COLO668 (cell line): ENCODE results near the gene SOWAHD.
A peak's percentile ranks its signal among the peaks of the same experiment; 100 is the strongest.
"Not testable (repeated sequence)": the region's sequence is repeated elsewhere in the genome, so short reads cannot be mapped to it uniquely, and the experiment has no call there.

ENCODE experiments used
- DNase-seq: peaks from one replicate; lab custom pipeline; 2025; ENCODE audit not compliant: unreplicated experiment; lab: John Stamatoyannopoulos, UW

The SOWAHD gene, protein sequence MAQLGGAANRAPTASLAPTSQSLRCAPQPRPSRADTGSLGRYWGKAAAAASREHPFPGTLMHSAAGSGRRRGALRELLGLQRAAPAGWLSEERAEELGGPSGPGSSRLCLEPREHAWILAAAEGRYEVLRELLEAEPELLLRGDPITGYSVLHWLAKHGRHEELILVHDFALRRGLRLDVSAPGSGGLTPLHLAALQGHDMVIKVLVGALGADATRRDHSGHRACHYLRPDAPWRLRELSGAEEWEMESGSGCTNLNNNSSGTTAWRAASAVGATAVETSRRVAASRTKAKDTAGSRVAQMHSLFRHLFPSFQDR

DNA sequence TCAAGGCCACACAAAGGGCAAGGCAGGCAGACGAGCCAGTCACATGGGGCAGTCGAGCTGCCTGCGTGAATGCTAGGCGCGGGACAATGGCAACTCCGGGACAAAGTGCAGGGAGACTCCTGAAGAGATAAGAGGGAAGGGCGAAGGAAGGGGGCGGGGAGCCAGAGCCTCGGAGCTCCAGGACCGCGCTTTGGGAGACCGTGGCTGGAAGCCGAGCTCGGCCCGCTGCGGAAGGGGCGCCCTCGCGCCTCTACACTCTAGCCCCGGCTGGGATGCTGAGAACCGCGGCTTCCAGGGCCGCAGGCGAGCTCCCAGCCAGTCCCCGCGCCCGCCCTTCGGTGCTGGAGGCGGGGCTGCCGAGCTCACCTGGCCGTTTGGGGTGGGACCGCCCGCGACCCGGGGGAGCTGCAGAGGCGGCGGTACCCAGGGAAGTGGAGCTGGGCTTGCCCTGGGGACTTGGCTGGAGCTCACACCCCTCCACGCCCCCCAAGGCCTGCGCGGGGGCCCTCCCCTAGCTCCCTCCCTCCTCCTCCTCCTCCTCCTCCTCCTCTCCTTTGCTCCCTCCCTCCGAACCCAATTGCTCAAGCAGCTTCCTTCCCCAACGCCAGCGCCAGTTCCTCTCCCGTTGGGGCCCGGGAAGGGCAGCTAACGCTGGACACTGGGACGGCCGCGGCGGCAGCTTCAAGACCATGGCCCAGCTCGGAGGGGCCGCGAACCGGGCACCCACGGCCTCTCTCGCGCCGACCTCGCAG lies at the start of gene SOWAHD:
TSS of gene SOWAHD (plus strand) at position 610 of the 752 bp plus-strand sequence. CDS start at position 690, 80 bp downstream.
- DNase-seq, result peak; percentile 50

DNA sequence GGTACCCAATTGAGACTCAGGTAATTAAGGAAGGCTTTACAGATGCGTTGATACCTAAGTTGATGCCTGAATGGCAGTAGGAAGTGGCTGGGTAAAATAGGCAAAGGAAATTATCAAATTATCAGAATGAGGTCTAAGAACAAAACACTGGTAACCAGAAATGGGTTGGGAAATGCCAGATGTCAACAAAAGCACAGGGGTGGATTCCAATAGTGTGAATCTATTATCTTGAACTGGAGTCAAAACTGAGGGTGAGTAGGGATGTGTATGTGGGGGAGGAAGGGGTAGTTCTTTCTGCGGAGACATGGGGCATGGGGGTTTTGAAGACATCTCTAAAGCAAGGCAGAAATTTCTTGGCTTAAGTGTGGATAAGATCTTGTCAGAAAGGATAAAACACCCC lies 49.5 kb upstream of the SOWAHD start:
- DNase-seq, result no peak

DNA sequence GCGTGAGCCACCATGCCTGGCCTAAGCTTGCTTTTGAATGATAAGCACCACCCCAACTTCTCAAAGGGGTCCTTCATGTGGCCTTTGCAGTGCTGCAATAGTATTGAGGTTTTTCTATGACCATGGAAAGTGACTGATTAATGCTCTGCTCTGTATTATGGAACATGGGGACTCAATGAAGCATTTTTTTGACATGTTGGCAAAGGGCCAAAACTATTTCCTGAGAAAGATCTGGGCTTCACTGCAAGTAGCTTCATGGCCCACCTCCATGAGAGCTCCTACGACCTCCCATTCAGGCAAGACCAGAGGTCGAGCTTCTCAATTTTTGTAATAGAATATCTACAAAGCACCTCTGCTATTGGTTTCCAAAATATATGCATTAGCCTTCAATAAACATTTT lies 48.8 kb upstream of the SOWAHD start:
- DNase-seq, result no peak

DNA sequence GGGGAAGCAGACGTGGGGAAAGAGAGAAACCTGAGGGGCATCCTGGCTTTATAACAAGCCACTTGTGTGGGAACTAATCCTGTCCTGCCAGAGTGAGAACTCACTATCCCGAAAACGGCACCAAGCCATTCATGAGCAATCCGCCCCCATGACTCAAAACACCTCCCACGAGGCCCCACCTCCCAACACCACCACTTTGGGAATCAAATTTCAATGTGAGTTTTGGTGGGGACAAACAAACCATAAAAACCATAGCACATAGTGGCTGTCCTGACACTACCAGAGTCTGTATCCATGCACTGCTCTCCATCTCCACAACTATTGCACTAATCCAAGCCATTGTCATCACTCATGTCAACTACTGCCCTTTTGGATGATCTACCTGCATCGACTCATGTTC lies 36.9 kb upstream of the SOWAHD start:
- no peak for DNase-seq

DNA sequence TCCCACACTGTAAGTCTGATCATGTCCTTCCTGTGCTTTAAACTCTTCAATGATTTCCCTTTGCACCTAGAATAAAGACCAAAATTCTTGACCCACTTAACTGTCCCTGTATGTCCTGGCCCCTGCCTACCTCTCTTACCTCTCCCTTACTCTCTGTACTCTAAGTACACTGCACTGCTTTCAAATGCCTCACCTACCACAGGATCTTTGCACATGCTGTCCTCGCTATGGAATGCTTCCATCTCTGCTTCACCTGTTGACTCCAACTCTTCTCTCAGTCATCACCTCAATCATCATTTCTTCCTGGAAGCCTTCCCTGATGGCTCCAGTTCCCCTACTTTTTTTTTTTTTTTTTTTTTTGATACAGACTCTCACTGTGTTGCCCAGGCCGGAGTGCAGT lies 36.5 kb upstream of the SOWAHD start:
- no peak for DNase-seq

DNA sequence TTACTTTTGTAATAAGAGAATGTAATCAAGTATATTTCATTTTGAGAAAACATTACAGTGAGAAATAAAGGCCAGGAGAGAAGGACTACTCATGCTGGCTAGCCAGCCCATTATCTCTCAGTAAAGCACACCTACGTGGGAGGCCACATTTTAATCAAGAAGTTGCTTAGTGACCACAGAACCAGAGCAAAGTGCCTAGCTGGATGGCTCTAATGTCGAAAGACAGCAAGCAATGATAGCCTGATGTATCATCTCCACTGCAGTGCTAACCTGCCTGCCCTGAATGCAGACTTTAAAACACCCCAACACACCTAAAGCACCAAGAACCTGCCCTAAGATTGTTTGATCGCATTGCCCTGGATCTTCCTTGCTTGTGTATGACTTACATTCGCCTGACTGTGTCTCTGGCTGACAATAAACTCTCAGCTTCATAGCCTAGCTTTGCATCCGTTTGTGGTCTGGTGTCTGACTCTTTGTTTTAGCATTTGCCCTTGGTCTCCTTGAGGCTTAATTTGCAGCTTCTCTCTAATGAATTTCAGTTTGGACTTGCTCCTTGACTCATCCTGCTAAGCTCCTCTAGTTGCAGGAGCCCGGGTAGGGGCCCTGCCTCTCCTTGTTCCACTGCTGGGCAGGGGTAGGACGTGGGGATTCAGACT lies 31.4 kb upstream of the SOWAHD start:
- no peak for DNase-seq

DNA sequence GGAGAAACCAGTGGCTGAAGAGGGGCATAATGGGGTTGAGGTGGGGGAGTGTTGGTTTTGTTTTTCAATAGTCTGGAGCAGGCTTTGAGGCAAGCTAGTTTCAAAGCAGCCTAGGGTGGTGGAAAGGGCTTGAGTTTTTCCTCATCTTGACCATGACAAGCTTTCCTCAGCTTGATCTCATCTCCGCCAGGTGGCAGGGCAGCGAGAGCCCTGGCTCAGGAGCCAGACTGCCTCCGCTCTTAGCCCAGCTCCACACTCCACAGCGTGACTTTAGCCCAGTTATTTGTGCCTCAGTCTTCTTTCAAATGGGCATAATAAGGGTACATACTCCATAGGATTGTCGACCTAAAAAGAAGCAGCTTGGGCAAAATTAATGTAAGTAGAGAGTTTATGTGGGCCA lies 29.9 kb upstream of the SOWAHD start:
- DNase-seq, result peak; percentile 6

DNA sequence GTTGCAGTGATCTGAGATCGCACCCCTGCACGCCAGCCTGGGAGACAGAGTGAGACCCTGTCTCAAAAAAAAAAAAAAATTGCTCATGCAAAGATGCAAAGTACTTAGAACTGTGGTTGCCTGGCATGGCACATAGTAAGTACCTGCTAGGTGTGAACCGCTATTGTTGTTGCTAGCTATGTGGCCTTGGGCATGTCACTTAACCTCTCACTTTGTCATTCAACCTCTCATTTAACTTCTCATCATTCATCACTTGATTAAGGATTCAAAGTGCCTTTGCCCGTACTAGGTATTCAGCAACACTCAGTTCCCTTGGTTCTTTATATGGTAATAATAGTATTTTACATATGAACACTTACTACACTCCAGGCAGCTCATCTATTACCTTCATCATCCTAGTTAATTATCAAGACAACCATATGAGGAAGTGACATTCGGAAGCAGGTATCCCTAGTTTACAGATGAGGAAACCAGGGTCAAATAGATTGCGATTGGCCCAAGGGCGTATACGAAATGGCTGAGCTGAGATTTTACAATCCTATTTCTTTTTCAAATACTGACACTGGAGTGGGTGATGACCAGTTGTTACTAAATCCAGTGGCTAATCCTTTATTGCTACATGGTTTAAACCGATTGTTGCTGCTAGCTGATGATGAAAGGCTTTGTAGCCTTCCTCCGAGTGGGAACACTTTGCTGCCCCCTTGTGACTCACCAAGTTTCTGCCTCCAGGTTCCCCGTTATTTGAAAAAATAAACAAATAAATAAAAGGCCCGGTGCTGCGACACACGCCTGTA lies 28.8 kb upstream of the SOWAHD start:
- DNase-seq, result peak; percentile 28

DNA sequence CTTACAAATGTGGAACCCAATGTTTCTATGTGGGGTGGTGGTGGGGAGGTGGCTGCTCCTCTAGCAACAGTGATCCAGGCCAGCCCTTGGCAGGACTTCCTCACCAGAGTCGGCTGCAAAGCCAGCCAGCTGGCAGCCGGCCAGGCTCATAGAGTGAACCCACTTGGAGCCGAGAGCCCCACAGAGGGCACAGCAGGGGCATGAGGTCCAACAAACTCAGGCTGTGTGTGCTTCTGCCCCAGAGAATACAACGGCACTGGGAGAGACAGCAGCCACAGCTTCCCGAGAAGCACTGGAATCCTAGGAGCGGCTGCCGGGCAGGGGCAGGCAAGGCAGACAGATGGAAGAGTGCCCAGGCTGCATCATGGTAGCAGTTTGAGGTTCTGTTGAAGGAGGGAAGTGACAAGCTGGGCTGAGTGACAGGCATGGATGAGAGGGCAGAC lies 23.5 kb upstream of the SOWAHD start:
- DNase-seq, result peak; percentile 46

DNA sequence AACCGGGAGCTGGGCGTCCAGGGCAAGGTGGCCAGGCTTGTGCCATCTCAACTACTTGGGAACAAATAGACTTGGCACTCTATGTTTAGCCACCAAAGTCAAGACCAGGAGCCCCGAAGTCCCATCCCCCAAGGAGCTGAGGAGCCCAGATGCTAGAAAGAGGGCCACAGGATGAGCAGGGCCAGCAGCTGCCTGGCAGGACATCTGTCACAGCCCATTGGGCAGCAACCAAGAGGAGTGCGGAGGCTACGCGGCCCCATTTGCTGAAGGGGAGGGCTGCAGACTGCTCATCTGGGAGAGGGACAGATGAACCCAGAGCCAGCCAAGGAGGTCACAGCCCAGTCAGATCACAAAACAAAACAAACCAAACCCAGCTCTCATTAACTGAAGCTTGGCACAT lies 22.9 kb upstream of the SOWAHD start:
- peak; percentile 5 for DNase-seq

DNA sequence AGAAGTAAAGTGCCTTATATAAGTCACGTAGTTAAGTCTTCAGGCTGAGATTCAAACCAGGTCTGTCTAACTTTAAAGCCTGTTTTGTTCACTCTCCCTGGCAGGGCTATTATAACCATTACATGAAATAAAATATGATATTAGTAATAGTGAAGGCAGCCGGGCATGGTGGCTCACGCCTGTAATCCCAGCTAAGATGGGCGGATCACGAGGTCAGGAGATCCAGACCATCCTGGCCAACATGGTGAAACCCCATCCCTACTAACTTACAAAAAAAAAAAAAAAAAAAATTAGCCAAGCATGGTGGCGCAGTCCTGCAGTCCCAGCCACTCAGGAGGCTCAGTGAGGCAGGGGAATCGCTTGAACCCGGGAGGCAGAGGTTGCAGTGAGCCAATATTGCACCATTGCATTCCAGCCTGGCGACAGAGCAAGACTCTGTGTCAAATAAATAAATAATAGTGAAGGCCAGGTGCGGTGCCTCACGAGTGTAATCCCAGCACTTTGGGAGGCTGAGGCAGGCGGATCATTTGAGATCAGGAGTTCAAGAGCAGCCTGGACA lies 22.1 kb upstream of the SOWAHD start:
- no peak for DNase-seq

DNA sequence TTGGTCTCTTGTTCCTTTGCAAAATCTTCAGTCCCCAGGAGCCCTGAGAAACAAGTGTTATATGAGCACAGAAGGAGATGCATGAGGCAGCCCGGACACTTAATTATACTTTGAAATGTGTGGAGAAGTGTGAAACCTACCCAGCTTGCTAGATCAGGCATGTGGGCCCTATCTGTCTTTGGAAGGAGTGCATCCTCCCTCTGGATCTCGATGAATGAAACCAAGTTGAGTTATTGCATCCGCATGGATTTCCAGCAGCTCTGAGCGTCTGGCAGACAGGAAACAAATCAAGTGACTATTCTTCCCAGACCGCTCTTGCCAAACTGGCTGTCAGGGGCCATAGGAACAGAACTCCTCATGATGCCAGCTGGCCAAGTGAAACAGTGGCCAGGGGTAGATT lies 19.6 kb upstream of the SOWAHD start:
- DNase-seq, result no peak

DNA sequence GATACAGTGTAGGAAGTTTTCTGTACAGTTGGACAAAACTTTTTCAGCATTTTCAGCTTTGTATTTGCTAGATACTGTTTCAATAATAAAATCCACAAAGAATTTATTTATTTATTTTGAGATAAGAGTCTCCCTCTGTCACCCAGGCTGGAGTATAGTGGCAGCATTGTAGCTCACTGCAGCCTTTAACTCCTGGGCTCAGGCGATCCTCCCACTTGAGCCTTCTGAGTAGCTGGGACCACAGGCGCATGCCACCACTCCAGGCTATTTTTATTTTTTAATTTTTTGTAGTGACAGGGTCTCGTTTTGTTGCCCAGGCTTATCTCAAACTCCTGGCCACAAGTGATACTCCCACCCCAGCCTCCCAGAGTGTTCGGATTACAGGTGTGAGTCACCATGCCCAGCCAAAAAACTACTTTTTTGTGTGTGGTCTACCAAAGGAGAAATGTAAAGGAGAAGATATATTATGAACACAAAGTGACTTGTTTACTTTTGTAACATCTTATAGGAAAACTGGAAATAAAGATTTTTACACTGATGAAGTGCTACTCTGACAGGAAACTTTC lies 13.0 kb upstream of the SOWAHD start:
- no peak for DNase-seq

DNA sequence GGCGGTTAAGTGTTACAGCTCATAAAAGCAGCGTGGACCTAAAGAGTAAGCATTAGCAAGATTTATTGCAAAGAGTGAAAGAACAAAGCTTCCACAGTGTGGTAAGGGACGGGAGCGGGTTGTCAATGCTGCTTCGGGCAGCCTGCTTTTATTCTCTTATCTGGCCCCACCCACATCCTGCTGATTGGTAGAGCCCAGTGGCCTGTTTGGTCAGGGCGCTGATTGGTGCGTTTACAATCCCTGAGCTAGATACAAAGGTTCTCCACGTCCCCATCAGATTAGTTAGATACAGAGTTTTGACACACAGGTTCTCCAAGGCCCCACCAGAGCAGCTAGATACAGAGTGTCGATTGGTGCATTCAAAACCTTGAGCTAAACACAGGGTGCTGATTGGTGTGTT lies 8.3 kb upstream of the SOWAHD start:
- DNase-seq, result not testable (repeated sequence)

DNA sequence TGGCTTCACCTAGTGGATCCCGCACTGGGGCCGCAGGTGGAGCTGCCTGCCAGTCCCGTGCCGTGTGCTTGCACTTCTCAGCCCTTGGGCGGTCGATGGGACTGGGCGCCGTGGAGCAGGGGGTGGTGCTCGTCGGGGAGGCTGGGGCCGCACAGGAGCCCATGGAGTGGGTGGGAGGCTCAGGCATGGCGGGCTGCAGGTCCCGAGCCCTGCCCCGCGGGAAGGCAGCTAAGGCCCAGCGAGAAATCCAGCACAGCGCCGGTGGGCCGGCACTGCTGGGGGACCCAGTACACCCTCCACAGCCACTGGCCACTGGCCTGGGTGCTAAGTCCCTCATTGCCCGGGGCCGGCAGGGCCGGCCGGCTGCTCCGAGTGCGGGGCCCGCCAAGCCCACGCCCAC lies 7.6 kb upstream of the SOWAHD start:
- not testable (repeated sequence) for DNase-seq

DNA sequence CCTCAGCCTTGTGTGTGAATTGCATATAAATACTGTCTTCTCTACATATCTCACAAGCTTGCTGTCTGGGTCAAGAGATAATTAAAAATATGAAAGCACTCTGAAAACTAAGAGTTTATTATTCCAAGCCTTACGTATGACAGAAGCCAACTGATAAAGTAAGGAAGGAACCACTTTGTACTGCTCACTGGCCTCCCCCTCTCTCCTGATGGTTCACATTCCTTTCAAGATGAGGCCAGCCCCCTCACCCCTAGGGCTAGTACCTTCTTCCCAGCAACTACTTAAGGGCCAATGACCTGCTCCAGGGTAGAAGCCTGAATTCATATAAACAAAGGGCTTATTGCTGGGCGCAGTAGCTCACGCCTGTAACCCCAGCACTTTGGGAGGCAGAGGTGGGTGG lies 5.4 kb upstream of the SOWAHD start:
- DNase-seq, result no peak

DNA sequence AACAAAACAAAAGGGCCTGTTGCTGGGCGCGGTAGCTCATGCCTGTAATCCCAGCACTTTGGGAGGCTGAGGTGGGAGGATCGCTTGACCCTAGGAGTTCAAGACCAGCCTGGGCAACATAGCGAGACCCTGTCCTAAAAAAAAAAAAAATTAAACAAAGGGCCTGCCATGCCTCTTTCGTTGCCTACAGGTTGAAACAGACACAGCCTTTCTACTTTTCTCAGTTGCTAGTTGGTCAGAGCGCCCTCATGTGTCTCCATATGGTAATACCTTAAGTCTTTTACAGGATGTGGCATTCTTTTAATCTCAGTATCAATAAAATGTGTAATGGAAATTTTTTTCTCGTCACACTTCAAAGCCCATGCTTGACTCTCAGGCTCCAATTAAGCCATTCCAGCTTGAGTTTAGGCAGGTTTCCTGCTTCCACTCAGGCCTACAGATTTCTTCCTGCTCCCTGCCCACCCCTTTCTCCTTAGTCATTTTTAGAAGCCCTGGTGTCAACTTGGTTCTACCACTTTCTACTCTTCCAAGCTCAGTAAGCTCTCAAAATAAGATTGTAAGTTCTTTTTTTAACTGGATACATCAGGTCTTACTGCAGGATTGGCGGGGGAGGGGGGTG lies 4.6 kb upstream of the SOWAHD start:
- DNase-seq, result peak; percentile 18

DNA sequence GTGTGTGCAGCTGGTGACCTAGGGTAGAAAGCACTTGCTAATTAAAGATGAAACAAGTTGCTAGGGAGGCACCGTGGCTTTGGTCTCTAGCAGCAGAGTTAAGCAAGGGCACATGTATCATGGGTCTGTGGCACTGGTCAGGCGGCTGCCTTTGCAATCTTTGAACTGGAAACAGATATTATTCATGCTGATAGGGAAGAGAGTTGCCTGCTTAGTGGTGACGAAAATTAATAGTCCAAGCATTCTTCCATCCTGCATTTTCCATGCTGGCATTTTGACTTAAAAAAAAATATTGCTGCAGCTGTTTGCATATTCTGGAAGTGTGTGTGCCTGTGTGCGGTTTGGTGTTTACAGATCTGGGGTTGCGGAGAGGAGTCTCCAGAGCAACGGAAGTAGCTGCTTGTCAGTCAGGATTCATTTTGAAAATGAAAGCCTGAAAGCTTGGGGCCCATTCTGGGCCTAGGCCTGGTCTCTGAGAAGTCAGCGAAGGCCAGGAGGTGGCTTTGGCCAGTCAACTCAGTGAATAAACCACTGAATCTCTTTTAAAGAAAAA lies 2.3 kb upstream of the SOWAHD start:
- no peak for DNase-seq

DNA sequence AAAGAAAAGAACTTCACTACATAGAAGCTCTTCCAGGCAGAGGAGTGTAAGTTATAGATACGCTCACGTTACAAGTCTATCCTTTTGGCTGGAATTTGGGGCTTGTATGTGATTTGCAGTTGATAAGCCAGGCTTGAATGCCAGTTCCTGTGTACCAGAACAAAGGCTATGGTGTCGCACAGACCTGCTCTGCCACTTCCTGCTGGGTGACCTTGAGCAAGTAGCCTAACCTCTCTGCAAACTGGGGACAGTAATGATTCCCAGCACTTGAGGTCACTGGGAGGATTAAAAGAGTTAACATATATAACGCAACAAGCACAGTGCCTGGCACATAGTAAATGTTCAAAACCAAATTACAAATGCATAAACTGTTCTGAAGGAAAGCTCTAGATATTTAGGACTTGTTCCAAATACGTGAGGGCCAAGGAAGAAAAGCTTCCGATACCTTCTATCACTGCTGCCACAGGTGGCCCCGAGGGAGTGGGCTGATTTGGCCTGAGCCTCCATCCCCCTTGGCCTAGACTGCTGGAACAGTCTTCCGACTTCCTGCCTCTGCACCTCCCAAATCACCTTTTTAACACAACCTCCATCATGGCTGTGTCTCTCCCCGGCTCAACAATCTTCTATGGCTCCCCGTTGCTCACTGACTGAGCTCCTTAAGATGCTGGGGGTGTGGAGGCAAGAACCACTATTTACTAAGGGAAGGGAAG lies 1.3 kb upstream of the SOWAHD start:
- DNase-seq, result no peak
